A673 (cell line): ENCODE measurements around the gene INTS15.

ENCODE experiments used
- EZH2 ChIP-seq: fragments of 200-600 bp; sonication (generic); IDR thresholded peaks from 2 replicates; pipeline ENCODE4 v1.6.1; 2017; ENCODE audit warnings: borderline replicate concordance, low read depth, mild to moderate bottlenecking, mixed read lengths, antibody characterized with exemption, low read length; ENCODE audit not compliant: poor library complexity, severe bottlenecking
- TF ChIP-seq, protein P1 (sequence below): fragments of 300-800, 200-600 bp; sonication (generic); conservative IDR thresholded peaks from 2 replicates; pipeline ENCODE4 v1.5.1; 2017; ENCODE audit warnings: low read depth, mild to moderate bottlenecking, antibody characterized with exemption, low read length, moderate library complexity, mixed read lengths

- no peak for TF ChIP-seq EZH2
- TF ChIP-seq, protein P1, sequence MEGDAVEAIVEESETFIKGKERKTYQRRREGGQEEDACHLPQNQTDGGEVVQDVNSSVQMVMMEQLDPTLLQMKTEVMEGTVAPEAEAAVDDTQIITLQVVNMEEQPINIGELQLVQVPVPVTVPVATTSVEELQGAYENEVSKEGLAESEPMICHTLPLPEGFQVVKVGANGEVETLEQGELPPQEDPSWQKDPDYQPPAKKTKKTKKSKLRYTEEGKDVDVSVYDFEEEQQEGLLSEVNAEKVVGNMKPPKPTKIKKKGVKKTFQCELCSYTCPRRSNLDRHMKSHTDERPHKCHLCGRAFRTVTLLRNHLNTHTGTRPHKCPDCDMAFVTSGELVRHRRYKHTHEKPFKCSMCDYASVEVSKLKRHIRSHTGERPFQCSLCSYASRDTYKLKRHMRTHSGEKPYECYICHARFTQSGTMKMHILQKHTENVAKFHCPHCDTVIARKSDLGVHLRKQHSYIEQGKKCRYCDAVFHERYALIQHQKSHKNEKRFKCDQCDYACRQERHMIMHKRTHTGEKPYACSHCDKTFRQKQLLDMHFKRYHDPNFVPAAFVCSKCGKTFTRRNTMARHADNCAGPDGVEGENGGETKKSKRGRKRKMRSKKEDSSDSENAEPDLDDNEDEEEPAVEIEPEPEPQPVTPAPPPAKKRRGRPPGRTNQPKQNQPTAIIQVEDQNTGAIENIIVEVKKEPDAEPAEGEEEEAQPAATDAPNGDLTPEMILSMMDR: no peak
Observed at GRCh38 chr7:6654113-6654841, 64.5 kb downstream of the INTS15 start.
